GM18951 (cell line): Measurements from ENCODE around the gene TRIM10.

Experiments
- POLR2A ChIP-seq: IDR thresholded peaks from 4 replicates; pipeline ENCODE4 v1.6.1; 2011; ENCODE audit warnings: mild to moderate bottlenecking; ENCODE audit not compliant: insufficient read length, insufficient read depth; ENCODE audit errors: extremely low read depth
- in situ Hi-C: fragments of 300-500 bp; cut with MboI; formaldehyde crosslinking; loops from one replicate; pipeline ENCODE4 v1.12.0; 2022; ENCODE audit warnings: low sequenced_read_pairs, mixed read lengths, inconsistent platforms; ENCODE audit not compliant: unreplicated experiment

The TRIM10 gene, protein sequence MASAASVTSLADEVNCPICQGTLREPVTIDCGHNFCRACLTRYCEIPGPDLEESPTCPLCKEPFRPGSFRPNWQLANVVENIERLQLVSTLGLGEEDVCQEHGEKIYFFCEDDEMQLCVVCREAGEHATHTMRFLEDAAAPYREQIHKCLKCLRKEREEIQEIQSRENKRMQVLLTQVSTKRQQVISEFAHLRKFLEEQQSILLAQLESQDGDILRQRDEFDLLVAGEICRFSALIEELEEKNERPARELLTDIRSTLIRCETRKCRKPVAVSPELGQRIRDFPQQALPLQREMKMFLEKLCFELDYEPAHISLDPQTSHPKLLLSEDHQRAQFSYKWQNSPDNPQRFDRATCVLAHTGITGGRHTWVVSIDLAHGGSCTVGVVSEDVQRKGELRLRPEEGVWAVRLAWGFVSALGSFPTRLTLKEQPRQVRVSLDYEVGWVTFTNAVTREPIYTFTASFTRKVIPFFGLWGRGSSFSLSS

DNA sequence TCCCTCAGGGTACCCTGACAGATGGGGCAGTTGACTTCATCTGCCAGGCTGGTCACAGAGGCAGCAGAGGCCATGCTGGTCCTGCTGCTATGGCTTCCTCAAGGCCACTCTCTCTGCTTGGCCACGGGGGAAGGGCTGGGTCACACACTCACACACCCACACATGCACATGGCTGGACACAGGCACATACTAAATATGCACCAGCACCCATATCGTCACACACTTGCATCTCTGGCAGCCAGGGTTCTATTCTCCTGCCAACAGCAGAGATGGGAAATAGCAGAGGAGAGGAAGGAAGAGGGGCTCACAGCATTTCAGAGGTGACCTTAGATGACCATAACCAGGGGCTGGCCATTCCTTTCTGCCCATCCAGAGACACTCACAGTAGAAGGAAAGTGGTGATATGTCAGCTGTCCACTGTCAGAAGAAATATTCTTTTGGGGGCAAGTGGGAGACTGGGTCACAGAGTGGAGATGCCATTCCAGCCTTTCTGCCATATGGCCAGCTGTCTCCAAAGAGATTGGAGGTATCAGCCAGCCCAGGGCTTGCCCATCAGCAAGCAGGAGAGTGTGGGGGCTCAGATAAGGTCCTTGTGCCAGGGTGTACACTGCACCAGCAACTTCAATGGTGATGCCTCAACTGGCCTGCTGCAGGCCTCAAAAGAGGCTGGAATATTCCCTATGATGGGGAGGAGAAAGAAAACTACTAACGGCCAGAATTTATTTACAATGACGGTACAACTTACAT is at the start of gene TRIM10:
TSS of gene TRIM10 (minus strand) at position 427 of the 747 bp plus-strand sequence. CDS start at position 74, 353 bp downstream.
- no peak for TF ChIP-seq POLR2A
- in situ Hi-C loops: no loop called here

DNA sequence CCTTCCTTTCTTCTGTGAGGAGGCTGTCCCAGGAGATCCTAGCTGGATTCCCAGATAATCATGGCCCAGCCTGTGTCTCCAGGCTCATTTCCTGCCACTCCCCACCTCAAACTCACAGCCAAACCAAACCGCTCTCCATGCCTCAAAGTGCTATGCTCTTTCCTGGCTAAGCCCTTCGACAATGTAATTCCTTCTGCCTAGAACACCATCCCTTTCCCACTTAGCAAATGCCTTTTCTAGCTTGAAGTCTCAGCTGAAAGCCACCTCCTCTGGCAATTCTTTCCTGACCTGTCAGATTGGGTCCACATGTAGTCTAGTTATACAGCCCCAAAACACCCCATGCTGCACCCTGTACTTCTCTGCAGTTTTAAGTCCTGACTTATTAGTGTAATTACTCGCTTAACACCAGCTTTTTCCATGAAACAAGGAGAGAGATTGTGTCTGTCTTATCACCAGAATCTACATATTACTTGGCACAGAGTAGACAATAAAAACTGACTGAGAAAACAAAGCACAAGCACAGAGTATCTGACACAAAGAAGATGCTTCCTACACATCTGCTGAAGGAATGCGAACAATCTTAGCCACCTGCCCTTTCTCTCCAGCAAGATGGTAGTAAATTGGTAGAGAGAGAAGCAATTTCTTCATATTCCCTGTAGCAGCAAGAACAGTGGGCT is 46.7 kb upstream of the TRIM10 start:
- in situ Hi-C loops: no loop called here

DNA sequence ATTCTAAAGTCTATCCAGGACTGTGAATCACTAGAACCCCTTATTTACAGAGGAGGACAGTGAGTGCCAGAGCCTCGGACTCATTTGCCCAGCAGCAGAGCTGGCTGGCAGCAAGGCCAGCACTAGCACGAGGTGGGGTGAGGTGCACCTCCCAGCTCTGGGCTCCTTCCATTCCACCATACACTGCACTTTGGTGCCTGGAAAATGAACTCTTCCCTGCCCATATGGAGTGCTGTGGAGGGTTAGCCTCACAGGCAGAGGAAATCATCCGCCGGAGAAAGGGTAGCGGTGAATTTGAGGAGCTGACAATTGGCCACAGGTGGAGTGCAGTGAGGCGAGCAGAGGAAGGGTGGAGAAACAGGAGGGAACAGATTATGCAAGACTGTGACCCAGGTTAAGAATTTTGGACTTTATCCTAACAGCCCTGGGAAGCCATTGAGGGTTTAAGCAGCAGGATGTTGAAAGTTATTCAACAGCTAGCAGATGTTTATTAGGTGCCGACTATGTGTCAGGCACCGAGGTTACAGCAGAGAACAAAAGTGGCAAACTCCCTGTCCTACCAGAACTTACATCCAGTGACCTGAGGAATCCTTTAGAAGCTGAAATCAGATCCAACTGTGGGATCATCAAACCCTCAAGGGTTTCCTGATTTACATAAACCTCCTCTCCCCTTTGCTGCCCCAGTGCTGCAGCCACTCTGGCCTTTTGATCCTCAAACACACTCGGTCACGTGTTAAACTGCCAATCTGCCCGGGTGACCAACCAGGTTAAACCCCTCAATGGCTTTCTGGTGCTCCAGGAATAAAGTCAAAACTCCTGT is 46.0 kb upstream of the TRIM10 start:
- in situ Hi-C loops: no loop called here
- TF ChIP-seq POLR2A: no peak

More for the DNA sequence above, 46.7 kb upstream of the TRIM10 start:
- no peak for TF ChIP-seq POLR2A

DNA sequence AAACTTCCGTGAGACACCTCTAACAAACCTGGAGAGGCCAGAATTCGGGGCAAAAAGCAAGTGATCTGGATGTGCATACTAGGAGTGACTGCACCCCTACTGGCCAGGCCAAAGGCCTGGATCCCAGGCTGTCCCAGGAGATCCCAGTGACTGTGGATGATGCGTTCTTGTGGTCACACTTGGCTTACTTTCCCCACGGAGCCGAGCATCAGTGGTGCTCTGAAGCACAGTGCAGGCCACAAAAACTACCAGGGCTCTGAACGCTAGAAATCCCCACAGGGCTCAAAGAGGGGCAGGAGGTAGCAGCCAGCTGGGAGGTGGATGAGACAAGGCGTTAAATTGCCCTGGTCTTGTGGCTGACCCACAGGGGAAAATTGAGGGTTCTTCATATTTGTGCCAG is 45.1 kb upstream of the TRIM10 start:
- in situ Hi-C loops: no loop called here
- TF ChIP-seq POLR2A: no peak

DNA sequence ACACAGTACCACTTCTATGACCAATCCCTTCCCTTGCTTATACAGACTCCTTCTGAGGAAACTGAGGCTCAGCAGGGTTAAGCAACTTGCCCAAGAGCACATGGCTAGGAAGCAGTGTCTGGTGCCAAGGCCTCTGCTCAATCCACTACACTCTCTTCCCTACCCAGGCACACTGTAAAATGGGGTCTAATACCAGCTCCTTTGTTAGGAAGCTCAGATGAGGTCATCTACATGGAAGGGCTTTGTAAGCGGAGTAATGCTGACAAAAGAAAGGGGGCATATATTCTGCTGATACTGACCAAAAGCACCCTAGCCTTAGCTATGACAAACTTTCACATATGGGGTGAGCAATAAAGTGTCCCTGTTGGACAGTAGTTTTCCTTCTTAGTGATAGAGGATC is 43.1 kb upstream of the TRIM10 start:
- in situ Hi-C loops: no loop called here
- TF ChIP-seq POLR2A: no peak

DNA sequence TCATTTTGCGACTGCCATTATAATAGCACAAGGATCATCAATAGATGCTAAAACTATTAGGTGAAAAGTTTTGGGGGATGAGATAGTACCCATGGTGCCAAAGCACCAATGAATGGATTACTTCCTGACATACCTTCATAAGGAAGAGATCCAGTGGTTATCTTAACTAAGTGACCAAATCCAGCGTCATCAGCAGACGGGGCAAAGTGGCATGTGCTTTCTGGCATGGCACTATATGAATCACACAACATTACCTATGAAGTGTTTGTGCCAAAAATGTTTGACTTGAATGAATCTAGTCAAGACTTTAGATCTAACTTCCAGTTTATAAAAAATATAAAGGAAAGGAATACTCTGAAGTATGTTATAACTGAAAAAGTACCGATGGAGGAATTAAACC is 41.4 kb upstream of the TRIM10 start:
- no peak for TF ChIP-seq POLR2A
- in situ Hi-C loops: no loop called here

DNA sequence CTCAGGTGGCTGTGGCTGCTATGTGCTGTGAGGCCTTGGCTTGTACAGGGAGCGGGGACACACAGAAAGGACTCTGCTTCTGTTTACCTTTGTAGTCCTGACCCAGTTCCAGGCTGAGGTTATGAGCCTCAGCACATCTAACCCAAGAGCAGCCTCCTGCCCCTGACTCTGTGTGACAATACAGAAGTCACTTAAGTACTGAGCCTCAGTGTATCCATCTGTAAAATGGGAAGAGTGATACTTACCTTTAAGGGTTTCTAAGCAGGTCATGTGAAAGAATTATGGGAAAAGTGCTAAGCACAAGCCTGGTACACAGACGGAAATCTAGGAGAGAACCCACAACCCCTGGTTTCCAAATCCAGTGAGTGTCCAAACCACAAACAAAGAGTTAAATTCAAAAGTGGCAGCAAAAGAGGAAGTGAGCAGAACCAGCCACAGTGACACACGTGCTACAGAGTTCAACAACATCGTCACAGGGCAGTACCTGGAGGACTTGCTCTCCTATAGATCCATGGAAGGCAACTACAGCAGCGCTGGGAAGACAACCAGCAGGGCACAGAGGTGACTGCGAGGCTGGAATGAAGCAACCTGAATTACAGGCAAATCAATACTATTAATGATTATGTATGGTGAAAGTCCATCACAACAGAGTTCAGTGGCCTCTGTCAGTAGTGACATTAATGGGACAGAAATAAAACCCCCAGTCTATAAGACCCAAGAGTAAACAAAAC is 39.7 kb upstream of the TRIM10 start:
- TF ChIP-seq POLR2A: no peak
- in situ Hi-C loops: no loop called here

DNA sequence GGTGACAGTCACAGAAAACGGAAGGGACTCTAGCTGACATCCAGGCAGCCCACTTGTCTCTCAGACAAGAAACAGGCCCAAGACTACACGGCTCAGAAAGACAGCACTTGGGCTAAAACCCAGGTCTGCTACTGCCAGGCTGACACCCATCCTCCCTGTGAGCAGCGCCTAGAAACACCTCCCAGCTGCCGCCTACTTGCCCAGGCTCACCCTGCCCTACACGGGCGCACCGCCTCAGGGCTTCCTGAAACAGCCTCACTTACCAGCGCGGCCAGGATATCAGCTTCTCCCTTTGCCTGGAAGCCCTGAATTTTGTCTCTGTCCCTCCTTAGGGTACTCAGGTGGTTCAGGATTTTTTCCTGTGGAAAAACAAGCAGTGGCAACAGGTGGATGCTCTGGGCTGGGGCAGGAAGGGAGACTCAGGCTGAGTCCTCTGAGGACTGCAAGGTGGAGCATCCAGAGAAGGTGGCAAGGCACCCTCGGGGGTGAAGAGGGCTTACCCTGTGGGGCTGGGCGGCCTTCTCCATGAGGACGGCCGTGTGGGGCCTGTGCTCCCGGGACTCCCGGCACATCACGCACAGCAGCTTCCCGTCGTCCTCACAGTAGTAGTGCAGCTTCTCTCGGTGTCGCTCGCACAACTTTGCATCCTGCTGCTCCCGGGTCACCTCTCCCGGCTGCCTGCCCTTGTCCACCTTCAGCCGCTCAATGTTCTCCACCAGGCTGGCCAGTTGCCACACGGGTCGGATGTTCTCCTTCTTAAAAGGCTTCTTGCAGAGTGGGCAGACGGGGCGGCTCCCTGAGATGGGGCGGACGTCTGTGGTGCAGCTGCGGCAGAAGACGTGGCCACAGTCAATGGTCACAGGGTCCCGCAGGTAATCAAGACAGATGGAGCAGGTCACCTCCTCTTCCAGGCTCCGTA is 37.4 kb upstream of the TRIM10 start:
- in situ Hi-C loops: loop anchor here (25.0 kb wide), 1 partner anchor 336 kb away; no protein-coding TSS in a partner anchor

DNA sequence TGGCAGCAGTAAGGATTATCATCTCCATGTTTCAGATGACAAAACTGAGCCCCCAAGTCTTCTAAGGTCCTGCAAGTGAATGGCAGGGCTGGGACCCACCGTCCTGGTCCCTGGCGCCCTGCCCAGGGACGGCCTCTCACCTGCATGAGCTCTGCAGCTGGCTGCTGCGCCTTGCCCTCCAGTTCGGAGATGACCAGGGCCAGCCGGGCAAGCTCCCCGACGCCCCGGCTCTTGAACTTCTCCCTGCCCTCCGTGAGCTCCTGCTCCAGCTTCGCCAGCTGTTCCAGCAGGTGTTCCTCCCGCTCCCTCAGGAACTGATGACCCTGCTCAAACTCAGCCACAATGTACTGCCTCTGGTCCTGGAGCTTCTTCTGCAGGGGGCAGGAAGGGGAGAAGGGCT is 35.4 kb upstream of the TRIM10 start:
- TF ChIP-seq POLR2A: no peak
- in situ Hi-C loops: loop anchor here (25.0 kb wide), 1 partner anchor 334 kb away; no protein-coding TSS in a partner anchor

More for the DNA sequence above, 37.4 kb upstream of the TRIM10 start:
- peak; percentile 12 for TF ChIP-seq POLR2A

DNA sequence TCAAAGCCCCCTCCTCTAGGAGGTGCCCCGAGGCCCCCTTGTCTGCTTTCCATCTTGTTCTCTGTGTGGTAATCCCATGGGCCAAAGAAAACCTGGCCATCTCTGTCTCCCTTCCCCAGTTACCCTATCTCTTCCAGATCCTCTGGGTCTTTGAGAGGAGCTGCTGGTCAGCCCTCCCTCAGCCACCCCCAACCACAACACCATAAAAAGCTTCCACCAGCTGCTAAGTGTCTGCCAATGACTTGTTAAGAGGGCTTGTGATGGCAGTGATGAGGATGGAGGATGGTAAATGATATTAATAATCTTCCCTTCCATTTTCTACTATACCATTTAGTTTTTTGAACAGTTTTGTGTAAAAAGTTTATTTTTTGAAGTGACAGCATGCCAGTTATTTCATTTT is 34.9 kb upstream of the TRIM10 start:
- in situ Hi-C loops: loop anchor here (25.0 kb wide), 1 partner anchor 334 kb away; no protein-coding TSS in a partner anchor

DNA sequence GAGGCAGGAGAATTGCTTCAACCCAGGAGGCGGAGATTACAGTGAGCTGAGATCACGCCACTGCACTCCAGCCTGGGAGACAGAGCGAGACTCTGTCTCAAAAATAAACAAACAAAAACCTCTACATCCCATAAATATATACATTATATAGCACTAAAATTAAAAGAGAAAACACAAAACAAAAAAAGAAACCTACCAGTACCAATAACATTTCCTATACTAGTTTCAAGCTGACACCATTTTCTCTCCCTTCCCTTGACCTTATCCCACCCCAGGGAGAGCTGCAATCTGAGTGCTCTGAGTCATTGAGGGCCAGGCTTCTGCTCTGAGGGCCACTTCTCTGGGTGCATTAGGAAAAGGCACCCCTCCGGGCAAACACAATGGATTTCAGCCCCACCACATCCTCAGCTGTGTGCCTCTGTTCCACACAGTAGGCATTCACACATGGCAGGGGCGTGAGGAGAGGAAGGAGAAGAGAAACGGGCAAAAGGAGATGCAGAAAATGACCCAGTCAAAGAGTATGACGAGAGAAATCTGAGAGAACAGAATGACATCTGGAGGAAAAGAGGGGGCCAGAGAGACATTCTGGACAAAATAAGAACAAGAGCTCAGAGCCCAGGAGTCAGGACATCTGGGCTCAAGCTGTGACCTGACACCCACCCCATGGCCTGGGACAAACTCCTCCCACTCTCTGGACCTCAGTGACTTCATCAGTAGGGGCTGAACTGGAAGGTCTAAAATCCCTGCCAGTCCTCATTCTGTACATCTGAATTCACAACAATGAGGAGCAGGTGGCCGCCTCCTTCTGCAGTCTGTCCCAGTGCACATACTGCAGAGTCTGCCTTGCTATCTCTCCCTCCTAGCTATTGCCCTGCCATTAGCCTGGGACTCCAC is 34.0 kb upstream of the TRIM10 start:
- in situ Hi-C loops: loop anchor here (25.0 kb wide), 1 partner anchor 333 kb away; no protein-coding TSS in a partner anchor
- no peak for TF ChIP-seq POLR2A

More for the DNA sequence above, 34.9 kb upstream of the TRIM10 start:
- no peak for TF ChIP-seq POLR2A
